Measurements from ENCODE around the gene DUSP9. TPM values are rescaled to one million over a fixed set of nuclear protein-coding genes. Genes with fewer than 3 reads are reported as not detected.

DUSP9 gene
- total and polyA plus RNA-seq, 11 donors, result 0.04 to 0.25 TPM; not detected in 9

DNA sequence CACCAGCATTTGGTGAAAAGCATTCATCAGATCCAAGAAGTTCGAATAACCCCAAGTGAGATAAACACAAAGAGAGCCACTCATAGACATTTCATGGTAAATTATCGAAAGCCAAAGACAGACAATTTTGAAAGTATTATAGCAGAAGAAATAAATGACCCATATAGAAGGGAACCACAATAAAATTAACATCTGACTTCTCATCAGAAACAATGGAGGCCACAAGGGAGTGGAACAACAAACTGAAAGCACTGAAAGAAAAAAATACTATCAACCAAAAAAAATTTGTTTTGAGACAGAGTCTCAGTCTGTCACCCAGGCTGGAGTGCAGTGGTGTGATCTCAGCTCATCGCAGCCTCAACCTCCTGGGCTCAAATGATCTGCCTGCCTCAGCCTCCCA, 12.3 kb downstream of the DUSP9 start:
- H3K9me3 ChIP-seq, result peaks cover 0 to 4% (median 0%) of the 10 kb centered on the region in 12 donors
- 76 to 93% (median 86%) methylated on average over 3 of the region's 3 CpGs for WGBS, 4 donors
- ATAC-seq (no peak), DNase-seq (no peak)
- no peaks in the 10 kb centered on the region for H3K36me3 ChIP-seq
- H3K27me3 ChIP-seq, result peaks cover 0 to 46% (median 5%) of the 10 kb centered on the region in 9 donors
- H3K4me1 ChIP-seq, result no peaks in the 10 kb centered on the region
- intact Hi-C loops (cut with DNase I), result no loop called here
- TF ChIP-seq, protein P1, sequence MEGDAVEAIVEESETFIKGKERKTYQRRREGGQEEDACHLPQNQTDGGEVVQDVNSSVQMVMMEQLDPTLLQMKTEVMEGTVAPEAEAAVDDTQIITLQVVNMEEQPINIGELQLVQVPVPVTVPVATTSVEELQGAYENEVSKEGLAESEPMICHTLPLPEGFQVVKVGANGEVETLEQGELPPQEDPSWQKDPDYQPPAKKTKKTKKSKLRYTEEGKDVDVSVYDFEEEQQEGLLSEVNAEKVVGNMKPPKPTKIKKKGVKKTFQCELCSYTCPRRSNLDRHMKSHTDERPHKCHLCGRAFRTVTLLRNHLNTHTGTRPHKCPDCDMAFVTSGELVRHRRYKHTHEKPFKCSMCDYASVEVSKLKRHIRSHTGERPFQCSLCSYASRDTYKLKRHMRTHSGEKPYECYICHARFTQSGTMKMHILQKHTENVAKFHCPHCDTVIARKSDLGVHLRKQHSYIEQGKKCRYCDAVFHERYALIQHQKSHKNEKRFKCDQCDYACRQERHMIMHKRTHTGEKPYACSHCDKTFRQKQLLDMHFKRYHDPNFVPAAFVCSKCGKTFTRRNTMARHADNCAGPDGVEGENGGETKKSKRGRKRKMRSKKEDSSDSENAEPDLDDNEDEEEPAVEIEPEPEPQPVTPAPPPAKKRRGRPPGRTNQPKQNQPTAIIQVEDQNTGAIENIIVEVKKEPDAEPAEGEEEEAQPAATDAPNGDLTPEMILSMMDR (IDR thresholded peaks at IDR 0.05), result no peak
- no peak for TF ChIP-seq POLR2A (IDR thresholded peaks at IDR 0.05)
- no peak overlapping the region for H3K4me3 ChIP-seq
- H3K27ac ChIP-seq, result no peak overlapping the region

DNA sequence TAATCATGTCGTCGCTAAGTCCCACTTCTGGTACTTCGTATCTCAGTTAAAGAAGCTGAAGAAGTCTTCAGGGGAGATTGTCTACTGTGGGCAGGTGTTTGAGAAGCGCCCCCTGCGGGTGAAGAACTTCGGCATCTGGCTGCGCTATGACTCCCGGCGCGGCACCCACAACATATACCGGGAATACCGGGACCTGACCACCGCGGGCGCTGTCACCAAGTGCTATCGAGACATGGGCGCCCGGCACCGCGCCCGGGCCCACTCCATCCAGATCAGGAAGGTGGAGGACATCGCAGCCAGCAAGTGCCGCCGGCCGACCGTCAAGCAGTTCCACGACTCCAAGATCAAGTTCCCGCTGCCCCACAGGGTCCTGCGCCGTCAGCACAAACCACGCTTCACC, 15.3 kb downstream of the DUSP9 start:
- Histone ChIP-seq H3K9me3 (no peaks in the 10 kb centered on the region), H3K27me3 (peaks cover 0 to 40% (median 5%) of the 10 kb centered on the region in 9 donors), H3K36me3 (no peaks in the 10 kb centered on the region), H3K4me3 (peak overlapping the region in 1 of 12 donors; percentile 12), H3K27ac (no peak overlapping the region), H3K4me1 (no peaks in the 10 kb centered on the region)
- intact Hi-C loops (cut with DNase I), result loop anchor here (5.0 to 10.0 kb wide), 6 partner anchors 47 to 717 kb away; no protein-coding TSS in a partner anchor
- WGBS, 4 donors, result 3 to 29% (median 11%) methylated on average over 26 to 31 of the region's 31 CpGs
- ATAC-seq (no peak), DNase-seq (peak in 1 of 5 donors; percentile 69)
- TF ChIP-seq, protein P1 (IDR thresholded peaks at IDR 0.05), result peak in 11 of 12 donors; percentile 22 to 49 (median 36)
- no peak for TF ChIP-seq POLR2A (IDR thresholded peaks at IDR 0.05)

DNA sequence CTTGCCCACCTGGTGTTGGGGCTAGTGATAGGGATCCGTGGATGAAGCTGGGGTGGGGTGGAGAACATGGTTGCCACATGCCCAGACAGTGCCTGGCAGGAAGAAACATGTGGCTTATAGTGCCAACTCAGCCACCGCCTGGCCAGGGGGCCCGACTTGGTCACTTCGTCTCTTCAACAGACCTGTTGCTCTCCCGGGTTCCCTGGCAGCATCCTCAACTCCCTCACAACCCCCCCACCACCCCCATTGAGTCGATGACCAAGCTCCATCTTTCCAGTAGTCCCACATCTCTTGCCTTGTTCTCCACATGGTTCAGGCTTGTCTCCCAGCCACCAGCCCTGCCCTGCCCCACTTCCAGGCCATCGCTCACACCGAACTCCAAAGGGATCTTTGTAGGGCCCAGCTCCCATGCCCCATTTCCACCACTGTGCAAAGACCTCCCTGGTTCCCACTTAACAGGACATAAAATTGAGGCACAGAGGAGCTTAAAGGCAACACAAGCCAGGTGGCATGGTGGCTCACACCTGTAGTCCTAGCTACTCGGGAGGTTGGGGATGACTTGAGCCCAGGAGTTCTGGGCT, 18.8 kb downstream of the DUSP9 start:
- intact Hi-C loops (cut with DNase I), result loop anchor here (2.0 to 10.0 kb wide), 13 partner anchors 34 to 724 kb away; no protein-coding TSS in a partner anchor
- no peak for ATAC-seq

DNA sequence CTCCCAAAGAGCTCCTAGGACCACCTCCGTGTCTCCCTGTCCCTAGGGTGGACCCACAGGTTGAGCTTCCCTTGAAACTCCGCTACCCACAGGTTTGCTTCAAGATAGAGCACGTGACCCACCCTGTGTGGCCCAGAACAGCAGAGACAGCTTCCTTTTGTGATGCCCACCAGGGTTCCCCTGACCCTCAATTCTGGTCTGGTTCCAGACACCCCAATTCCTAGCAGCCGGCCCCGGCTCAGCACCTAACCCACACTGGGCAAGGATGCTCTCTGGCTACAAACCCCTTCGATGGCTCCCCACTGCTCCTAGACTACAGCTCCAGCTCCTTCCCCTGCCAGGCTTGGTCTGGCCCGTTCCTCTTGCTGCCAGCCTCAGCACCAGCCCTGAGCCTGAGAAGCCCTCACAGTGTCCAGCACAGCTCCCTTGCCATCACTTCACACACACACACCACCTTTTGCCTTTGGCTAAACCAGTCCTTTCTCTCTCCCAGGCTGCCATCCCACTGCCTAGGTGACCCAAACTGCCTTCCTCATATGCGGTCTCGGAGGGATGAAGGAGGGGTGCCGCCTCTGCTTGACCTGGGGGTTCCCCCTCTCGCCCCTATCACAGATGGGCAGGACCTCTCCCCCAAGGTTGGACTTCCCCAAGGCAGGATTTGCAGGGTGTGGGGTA, 20.4 kb downstream of the DUSP9 start:
- TF ChIP-seq, protein P1 (IDR thresholded peaks at IDR 0.05), result no peak
- TF ChIP-seq POLR2A (IDR thresholded peaks at IDR 0.05), result no peak
- peak in 1 of 4 donors; percentile 6 for ATAC-seq
- WGBS, 4 donors, result 61 to 71% (median 65%) methylated on average over 9 to 11 of the region's 11 CpGs
- no peak for DNase-seq
- H3K9me3 ChIP-seq, result no peaks in the 10 kb centered on the region
- intact Hi-C loops (cut with DNase I), result loop anchor here (2.0 to 10.0 kb wide), 13 partner anchors 35 to 725 kb away; no protein-coding TSS in a partner anchor
- peaks cover 0 to 20% (median 5%) of the 10 kb centered on the region in 9 donors for H3K27me3 ChIP-seq
- no peaks in the 10 kb centered on the region for H3K36me3 ChIP-seq
- no peaks in the 10 kb centered on the region for H3K4me1 ChIP-seq
- H3K4me3 ChIP-seq, result no peak overlapping the region
- H3K27ac ChIP-seq, result no peak overlapping the region

More for the DNA sequence above, 18.8 kb downstream of the DUSP9 start:
- Histone ChIP-seq H3K9me3 (no peaks in the 10 kb centered on the region), H3K4me1 (no peaks in the 10 kb centered on the region), H3K27ac (no peak overlapping the region), H3K36me3 (no peaks in the 10 kb centered on the region), H3K4me3 (no peak overlapping the region), H3K27me3 (peaks cover 0 to 30% (median 6%) of the 10 kb centered on the region in 9 donors)
- no peak for DNase-seq
- WGBS, 4 donors, result 69 to 76% (median 74%) methylated on average over 9 of the region's 9 CpGs
- TF ChIP-seq, protein P1 (IDR thresholded peaks at IDR 0.05), result no peak
- no peak for TF ChIP-seq POLR2A (IDR thresholded peaks at IDR 0.05)

Measured in heart left ventricle (tissue), 16 donors.